Caco-2 (cell line): ENCODE data around the gene YJEFN3. TPM values are rescaled to one million over a fixed set of nuclear protein-coding genes. Genes with fewer than 3 reads are reported as not detected.
A peak's percentile ranks its signal among the peaks of the same experiment; 100 is the strongest.

ENCODE experiments used
- Bru-seq: library from RNA; stranded (reverse); fragments of 400-500 nt; gene quantifications from one replicate; lab custom pipeline; 2021; lab: Mats Ljungman, UMichigan
- BruChase-seq, 2 experiments: library from RNA; stranded (reverse); fragments of 400-500 nt; gene quantifications; one replicate each; lab custom pipeline; 2021; lab: Mats Ljungman, UMichigan
- BruUV-seq: library from RNA; stranded (reverse); fragments of 400-500 nt; replicated peaks from 2 replicates; lab custom pipeline; 2021; lab: Mats Ljungman, UMichigan
- CTCF ChIA-PET: fragments of 300-600 bp; sonication (Branson Sonifier 250); formaldehyde crosslinking; loops from one replicate; lab custom pipeline; 2022; ENCODE audit warnings: antibody characterized with exemption; lab: Charles Lee
- POLR2A ChIA-PET: fragments of 300-600 bp; sonication (Branson Sonifier 250); formaldehyde crosslinking; loops from one replicate; lab custom pipeline; 2022; ENCODE audit warnings: antibody characterized with exemption; lab: Charles Lee
- DNase-seq, 2 experiments: peaks; one replicate each; pipeline versions ENCODE4 v3.0.0 to v3.0.0-alpha.2; 2020 to 2022
- H3K27me3 ChIP-seq: replicated peaks from 2 replicates; pipeline ENCODE4 v1.6.0; 2011; ENCODE audit warnings: low read length; ENCODE audit not compliant: control insufficient read depth, insufficient read depth
- H3K36me3 ChIP-seq: 2 replicates; pipeline ENCODE4 v1.5.1; 2011; ENCODE audit warnings: low read length; ENCODE audit not compliant: control insufficient read depth, insufficient read depth
- H3K4me1 ChIP-seq: fragments of 250-450 bp; sonication (Bioruptor Pico); 2 replicates; pipeline ENCODE4 v1.5.1; 2020; ENCODE audit warnings: mild to moderate bottlenecking
- H3K4me3 ChIP-seq: 2 replicates; pipeline ENCODE4 v1.5.1; 2011; ENCODE audit warnings: low read depth, mild to moderate bottlenecking, control low read depth, low read length
- H3K9me3 ChIP-seq: fragments of 250-450 bp; sonication (Bioruptor Pico); 2 replicates; pipeline ENCODE4 v1.5.1; 2020; ENCODE audit warnings: mild to moderate bottlenecking, moderate library complexity
- H3K27ac Mint-ChIP-seq: one replicate; pipeline ENCODE4 v1.8.0; 2022; ENCODE audit warnings: mixed read lengths; ENCODE audit not compliant: unreplicated experiment
- H3K27me3 Mint-ChIP-seq: one replicate; pipeline ENCODE4 v1.8.0; 2022; ENCODE audit warnings: mixed read lengths; ENCODE audit not compliant: insufficient read depth, unreplicated experiment
- H3K36me3 Mint-ChIP-seq: one replicate; pipeline ENCODE4 v1.8.0; 2022; ENCODE audit warnings: mild to moderate bottlenecking, mixed read lengths; ENCODE audit not compliant: insufficient read depth, unreplicated experiment
- H3K4me1 Mint-ChIP-seq: one replicate; pipeline ENCODE4 v1.8.0; 2022; ENCODE audit warnings: low read depth, mixed read lengths; ENCODE audit not compliant: unreplicated experiment
- H3K4me3 Mint-ChIP-seq: one replicate; pipeline ENCODE4 v1.8.0; 2022; ENCODE audit warnings: mild to moderate bottlenecking, moderate library complexity, mixed read lengths; ENCODE audit not compliant: unreplicated experiment
- H3K9me3 Mint-ChIP-seq: one replicate; pipeline ENCODE4 v1.8.0; 2022; ENCODE audit warnings: mixed read lengths; ENCODE audit not compliant: unreplicated experiment
- CTCF ChIP-seq, 2 experiments: fragments of 200-600 bp in 1 of 2; IDR thresholded peaks; 1 replicate in 1 of 2; 2 replicates in 1 of 2; pipeline versions ENCODE4 v1.5.1 to v1.8.0; 2011 to 2022; ENCODE audit warnings: antibody characterized with exemption in 1 of 2, control low read depth in 1 of 2, inconsistent platforms in 1 of 2, low read depth in 1 of 2, low read length in 1 of 2, mild to moderate bottlenecking in 1 of 2, moderate library complexity in 1 of 2; ENCODE audit not compliant: insufficient read depth in 1 of 2, severe bottlenecking in 1 of 2, unreplicated experiment in 1 of 2
- intact Hi-C: fragments of 100-400 bp; cut with micrococcal nuclease; formaldehyde crosslinking; loops from one replicate; pipeline ENCODE4 v1.10.0; 2022; ENCODE audit not compliant: unreplicated experiment
- long read RNA-seq: library from polyadenylated mRNA; stranded (forward); transcript quantifications from one replicate; pipeline ENCODE4 v2.0.0, GENCODE V29; 2022
- total RNA-seq: library from RNA; stranded (reverse); gene quantifications from 2 replicates; pipeline ENCODE4 v1.2.3, GENCODE V29; 2022

The YJEFN3 gene, protein sequence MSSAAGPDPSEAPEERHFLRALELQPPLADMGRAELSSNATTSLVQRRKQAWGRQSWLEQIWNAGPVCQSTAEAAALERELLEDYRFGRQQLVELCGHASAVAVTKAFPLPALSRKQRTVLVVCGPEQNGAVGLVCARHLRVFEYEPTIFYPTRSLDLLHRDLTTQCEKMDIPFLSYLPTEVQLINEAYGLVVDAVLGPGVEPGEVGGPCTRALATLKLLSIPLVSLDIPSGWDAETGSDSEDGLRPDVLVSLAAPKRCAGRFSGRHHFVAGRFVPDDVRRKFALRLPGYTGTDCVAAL
- total RNA-seq (6.7 and 8.1 TPM in 2 replicates), Bru-seq, nascent RNA (percentile 56 among the genes with signal in this experiment), BruChase-seq, experiment 1, labeled RNA remaining after a 2-hour chase (percentile 65 among the genes with signal in this experiment), BruChase-seq, experiment 2, labeled RNA remaining after a 6-hour chase (percentile 79 among the genes with signal in this experiment)
- long read RNA-seq, result 0 reads

DNA sequence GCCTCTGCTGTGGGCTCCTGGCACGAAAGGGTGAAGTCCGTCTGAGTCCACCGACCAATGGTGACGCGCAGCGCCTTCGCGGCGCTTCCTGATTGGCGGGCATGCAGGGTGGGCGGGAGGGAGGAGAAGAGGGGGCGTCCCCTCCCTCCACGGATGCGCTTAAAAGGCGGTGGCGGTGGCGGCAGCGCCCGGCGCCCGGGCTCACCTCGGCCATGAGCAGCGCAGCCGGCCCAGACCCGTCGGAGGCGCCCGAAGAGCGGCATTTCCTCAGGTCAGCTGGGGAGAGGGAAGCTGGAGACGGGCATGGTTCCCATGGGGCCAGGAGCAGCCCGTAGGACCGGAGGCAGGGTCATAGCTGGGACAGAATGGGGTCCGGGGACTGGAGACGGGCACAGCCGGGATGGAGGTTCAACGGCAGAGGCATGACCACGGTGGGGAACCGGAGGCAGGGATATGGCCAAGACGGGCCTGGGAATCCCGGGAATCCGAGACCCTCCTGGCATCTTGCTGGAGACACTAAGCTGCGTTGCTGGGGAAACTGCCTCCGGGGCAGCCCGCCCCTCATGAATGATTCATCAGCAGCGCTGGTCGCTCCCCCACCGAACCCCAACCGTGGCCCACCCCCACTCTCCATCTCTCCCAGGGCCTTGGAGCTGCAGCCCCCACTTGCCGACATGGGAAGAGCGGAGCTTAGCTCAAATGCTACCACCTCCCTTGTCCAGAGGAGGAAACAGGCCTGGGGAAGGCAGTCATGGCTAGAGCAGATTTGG lies at the start of gene YJEFN3:
Gene YJEFN3, plus strand, starts transcription at position 191 of the 770 bp plus-strand sequence. Its CDS starts 22 bp downstream, at position 213.
- Mint-ChIP-seq H3K27ac (peak within 1 kb of the TSS; percentile 58), H3K4me3 (no peak within 1 kb of the TSS), H3K27me3 (no peaks in the 10 kb centered on the region), H3K36me3 (peaks cover 39% of the 10 kb centered on the region), H3K9me3 (no peaks in the 10 kb centered on the region), H3K4me1 (peaks cover 2% of the 10 kb centered on the region)
- Histone ChIP-seq H3K27me3 (no peaks in the 10 kb centered on the region), H3K9me3 (no peaks in the 10 kb centered on the region), H3K36me3 (no peaks in the 10 kb centered on the region), H3K4me3 (no peak within 1 kb of the TSS), H3K4me1 (no peaks in the 10 kb centered on the region)
- POLR2A ChIA-PET, result no interaction called here
- DNase-seq, result no peak
- no peak for TF ChIP-seq CTCF (IDR thresholded peaks at IDR 0.05; ENCODE audit: insufficient read depth in 1 of 2, low read depth in 1 of 2, low read length in 1 of 2, severe bottlenecking in 1 of 2, unreplicated experiment in 1 of 2)
- CTCF ChIA-PET, result interaction anchor here (0.6 to 2.2 kb wide), 4 partner anchors 13 to 115 kb away, joined by 3 to 6 read pairs (median 4); partner anchors contain the start of genes GMIP and NDUFA13
- intact Hi-C loops, result no loop called here
- no TSS peak for BruUV-seq

DNA sequence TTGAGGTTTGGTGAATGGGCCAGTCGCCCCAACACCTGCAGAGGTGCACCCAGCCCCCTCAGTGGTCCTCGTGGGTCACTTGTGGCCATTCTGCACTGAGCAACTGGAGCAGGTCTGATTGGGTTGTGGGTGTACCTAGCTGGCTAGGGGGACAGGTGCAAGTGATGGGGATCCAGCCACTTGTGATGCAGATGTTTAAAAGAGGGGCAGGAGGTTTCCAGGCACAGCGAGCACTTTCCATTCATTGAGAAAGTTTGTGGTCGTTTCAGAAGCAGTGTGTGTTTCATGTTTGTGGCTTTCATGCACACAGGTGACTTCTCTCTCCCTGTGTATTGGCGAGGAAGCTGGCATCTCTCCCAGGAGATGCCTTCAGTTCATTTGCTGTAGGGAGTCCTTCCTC lies 48.0 kb upstream of the YJEFN3 start:
- no peaks in the 10 kb centered on the region for H3K9me3 ChIP-seq
- no peak overlapping the region for H3K4me3 ChIP-seq
- Mint-ChIP-seq H3K27me3 (no peaks in the 10 kb centered on the region), H3K4me3 (no peak overlapping the region), H3K9me3 (no peaks in the 10 kb centered on the region), H3K36me3 (peaks cover 40% of the 10 kb centered on the region), H3K27ac (no peak overlapping the region), H3K4me1 (peaks cover 10% of the 10 kb centered on the region)
- no peaks in the 10 kb centered on the region for H3K27me3 ChIP-seq
- no peaks in the 10 kb centered on the region for H3K4me1 ChIP-seq
- no peak for TF ChIP-seq CTCF (IDR thresholded peaks at IDR 0.05; ENCODE audit: insufficient read depth in 1 of 2, low read depth in 1 of 2, low read length in 1 of 2, severe bottlenecking in 1 of 2, unreplicated experiment in 1 of 2)
- CTCF ChIA-PET, result no interaction called here
- H3K36me3 ChIP-seq, result no peaks in the 10 kb centered on the region; the same call in none of the 2 replicates
- DNase-seq, result no peak
- no TSS peak for BruUV-seq
- POLR2A ChIA-PET, result no interaction called here
- intact Hi-C loops, result no loop called here
